Amniotic stem cell (primary cell): ENCODE data around the gene KCTD11.
"Not testable (repeated sequence)": the region's sequence is repeated elsewhere in the genome, so short reads cannot be mapped to it uniquely, and the experiment has no call there.

Experiments used
- DNase-seq: peaks from one replicate; lab custom pipeline; 2025; lab: John Stamatoyannopoulos, UW

KCTD11 gene

GRCh38 chr17:7346761-7347614 is 5.0 kb upstream of the KCTD11 start:
- no peak for DNase-seq

GRCh38 chr17:7347630-7348477 is 4.1 kb upstream of the KCTD11 start:
- no peak for DNase-seq

DNA sequence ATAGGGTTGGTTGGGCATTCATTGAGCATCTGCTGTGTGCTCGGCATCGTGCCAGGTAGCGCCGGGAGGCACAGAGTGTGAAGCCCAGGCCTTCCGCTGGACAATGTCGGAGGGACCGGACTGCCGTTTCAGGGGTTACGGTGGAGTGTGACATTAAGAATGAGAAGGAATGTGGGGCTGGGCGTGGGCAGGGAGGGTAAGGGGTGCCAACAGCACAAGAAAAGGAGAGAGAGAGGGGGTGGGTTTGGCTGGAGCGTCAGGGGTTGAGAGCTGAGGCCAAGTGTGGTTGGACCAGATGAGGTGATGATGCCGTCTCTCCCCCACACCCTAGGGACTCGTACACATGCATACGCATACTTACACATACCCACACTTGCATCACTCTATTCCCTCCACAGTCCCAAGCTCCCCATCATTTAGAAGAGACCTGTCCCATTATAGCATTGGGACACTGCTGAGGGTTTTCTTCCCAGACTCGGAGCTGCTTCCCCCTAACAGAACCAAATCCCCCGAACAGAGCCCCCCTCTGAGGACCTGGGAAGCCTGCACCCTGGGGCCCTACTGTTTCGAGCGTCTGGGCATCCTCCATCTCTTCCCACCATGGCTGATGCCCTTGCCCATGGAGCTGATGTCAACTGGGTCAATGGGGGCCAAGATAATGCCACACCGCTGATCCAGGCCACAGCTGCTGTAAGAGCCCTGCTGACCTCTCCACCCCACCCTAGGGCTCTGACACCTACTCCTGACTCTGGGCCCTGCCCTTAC is 3.3 kb upstream of the KCTD11 start:
- no peak for DNase-seq

DNA sequence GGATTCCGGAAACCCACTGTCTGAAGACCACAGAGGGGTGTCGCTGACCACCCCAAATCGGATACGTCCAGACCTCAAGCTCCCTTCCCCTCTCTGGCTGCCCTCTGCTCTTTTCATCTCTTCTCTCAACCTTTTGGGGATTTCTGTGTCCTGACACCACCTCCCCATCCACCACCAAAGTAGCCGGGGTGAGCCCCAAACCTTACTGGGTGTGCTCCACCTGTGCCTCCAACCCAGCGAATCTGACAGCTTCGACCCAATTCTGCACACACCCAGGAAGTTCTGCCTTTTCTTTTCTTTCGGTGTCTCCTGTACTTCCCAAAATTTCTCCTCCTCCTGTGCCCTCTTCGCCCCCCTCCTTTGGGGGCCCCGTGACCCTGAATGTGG is 534 bp downstream of the KCTD11 start:
- no peak for DNase-seq

GRCh38 chr17:7352910-7353635 is 1.1 kb downstream of the KCTD11 start:
- no peak for DNase-seq

DNA sequence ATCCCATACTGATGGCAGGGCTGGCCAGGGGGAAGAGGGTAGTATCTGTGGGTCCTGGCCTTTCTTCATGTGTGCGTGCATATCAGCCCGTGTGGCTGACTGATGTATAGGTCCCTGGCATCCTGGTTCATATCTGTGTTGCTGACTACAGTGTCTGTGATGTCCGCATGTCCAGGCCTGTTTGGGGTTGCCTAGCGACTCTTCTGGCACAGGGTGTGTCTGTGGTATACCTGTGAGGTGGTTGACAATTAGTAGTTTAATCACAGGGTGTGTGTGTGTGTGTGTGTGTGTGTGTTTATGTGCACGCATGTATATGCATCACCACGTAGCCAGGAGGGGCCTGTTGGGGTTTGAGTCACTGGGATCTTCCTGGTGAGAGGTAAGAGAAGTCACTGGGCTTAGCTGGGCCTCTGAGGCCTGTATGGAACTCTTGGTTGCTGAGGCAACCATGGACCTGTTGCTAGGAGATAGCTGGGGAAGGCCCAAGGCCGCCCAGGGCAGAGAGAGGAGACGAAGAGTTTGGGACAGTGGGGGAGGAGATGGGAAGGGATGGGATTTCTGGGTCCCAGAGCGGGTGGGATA is 2.4 kb downstream of the KCTD11 start:
- DNase-seq = no peak

GRCh38 chr17:7355053-7355452 is 3.1 kb downstream of the KCTD11 start, which contains the start of gene TMEM95:
TMEM95 (plus strand) TSS chr17:7355156; CDS start chr17:7355205, 49 bp downstream.
- DNase-seq = no peak

DNA sequence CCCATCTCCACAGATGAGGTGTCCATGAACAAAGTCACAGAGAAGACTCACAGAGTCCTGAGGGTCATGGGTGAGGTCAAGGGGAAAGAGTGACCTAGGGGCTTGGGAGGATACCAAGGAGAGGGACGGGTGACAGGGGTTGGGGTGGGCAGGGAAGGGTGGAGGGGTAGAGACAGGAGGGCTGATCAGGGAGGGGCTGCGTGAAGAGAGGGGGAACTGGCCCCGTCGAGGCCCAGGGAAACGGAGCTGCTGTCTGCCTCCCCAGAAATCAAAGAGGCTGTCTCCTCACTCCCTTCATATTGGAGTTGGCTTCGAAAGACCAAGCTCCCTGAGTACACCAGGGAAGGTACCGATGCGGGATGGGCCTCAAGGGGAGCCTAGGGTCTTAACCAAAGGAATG is 3.6 kb downstream of the KCTD11 start:
- DNase-seq = no peak

DNA sequence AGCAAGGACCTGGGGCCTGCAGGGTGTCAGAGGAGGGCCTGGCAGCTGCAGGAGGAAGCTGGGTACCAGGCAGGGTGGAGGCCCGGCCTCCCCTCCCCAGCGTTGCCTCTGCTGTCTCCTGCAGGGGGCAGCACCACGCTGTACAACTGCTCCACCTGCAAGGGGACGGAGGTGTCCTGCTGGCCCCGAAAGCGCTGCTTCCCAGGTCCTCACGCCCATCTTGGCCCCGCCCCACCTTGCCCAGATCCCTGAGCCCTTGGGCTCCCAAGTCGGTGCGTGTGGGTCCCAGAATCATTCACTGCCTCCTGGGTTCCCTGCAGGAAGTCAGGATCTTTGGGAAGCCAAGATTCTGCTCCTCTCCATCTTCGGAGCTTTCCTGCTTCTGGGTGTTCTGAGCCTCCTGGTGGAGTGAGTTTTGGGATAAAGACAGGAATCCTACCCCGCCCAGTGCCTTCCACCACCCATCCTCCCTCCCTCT is 4.1 kb downstream of the KCTD11 start:
- DNase-seq = no peak

DNA sequence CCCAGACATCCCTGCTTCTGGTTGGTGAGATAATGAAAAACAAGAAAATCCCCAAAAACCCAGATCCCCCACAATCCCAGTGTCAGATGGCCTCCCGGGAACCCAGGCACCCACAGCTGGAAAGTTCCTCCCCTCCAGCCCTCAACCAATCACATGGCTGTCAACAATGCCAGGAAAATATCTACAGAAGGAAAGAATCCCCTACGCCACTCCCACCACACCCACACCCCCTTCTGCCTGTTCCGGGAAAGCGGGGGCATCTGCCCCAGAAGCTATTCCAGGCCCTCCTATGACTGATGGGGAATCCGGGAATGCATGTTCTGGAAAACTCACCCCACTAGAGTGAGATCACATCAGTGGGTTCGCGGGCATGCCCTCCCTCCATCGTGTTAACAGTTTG is 4.8 kb downstream of the KCTD11 start:
- DNase-seq = no peak

- DNase-seq = no peak
Measured at GRCh38 chr17:7357381-7357780, 5.4 kb downstream of the KCTD11 start.

DNA sequence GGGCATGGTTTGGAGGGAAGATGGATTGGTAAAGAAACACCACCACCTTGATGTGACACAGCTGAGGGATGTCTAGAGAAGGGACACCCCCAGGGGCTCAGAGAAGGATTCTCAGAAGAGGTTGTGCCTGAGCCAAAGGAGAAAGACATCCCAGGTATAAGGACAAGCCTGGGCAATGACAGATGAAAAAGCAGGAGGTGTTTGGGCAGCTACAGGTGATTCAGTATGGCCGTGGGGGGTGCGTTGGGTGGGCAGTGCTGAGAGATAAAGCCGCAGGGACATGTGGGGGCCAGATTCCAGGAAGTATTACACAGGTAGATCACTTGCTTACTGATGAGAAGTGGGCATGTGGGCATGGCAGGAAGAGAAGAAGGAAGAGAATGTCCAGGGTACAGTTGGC is 9.9 kb downstream of the KCTD11 start:
- no peak for DNase-seq

DNA sequence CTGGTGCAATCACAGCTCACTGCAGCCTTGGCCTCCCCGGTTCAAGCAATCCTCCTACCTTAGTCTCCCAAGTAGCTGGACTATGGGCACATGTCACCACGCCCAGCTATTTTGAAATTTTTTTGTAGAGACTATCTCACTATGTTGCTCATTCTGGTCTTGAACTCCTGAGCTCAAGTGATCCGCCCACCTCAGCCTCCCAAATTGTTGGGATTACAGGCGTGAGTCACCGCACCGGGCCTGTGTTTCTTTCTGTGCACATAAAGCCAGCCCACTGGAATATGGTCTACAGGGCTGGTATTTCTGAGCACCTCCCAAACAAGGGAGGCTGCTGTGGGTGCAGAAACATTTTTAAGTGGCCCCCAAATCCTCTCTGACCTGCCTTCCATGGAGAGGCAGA is 11.3 kb downstream of the KCTD11 start:
- DNase-seq = no peak

DNA sequence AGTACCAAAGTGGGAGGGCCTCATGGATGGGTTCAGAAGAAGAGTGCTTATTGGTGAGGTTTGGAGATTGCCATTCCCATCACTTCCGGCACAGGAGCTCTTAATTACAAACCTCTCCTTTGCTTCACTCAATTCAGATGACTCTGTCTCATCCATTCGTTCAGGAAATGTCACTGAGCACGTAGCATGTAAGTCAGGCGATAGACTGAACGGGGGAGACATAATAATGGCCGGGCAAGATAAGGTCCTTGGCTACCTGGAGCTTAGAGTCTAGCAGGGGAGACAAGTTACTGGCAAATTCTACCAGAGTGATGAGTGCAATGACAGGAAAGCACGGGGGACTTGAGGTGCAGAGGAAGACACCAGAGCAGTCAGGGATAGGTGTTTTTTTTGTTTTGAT is 14.0 kb downstream of the KCTD11 start:
- DNase-seq = not testable (repeated sequence)

- DNase-seq = no peak
Measured at GRCh38 chr17:7367083-7367482, 15.1 kb downstream of the KCTD11 start.

GRCh38 chr17:7367918-7368598 is 16.1 kb downstream of the KCTD11 start:
- no peak for DNase-seq

DNA sequence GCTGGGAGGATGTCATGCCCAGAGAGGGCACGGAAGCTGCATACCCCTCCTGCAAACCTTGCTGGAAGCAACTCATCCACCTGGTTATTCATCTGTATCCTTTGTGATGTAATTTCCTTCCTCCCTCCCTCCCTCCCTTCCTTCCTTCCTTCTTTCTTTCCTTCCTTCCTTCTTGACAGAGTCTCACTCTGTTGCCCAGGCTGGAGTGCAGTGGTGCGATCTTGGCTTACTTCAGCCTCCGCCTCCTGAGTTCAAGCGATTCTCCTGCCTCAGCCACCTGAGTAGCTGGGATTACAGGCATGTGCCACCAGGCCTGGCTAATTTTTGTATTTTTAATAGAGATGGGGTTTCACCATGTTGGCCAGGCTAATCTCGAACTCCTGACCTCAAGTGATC is 16.6 kb downstream of the KCTD11 start:
- not testable (repeated sequence) for DNase-seq

- no peak for DNase-seq
Measured at GRCh38 chr17:7369825-7370224, 17.9 kb downstream of the KCTD11 start.

GRCh38 chr17:7370853-7371252 is 18.9 kb downstream of the KCTD11 start:
- no peak for DNase-seq

DNA sequence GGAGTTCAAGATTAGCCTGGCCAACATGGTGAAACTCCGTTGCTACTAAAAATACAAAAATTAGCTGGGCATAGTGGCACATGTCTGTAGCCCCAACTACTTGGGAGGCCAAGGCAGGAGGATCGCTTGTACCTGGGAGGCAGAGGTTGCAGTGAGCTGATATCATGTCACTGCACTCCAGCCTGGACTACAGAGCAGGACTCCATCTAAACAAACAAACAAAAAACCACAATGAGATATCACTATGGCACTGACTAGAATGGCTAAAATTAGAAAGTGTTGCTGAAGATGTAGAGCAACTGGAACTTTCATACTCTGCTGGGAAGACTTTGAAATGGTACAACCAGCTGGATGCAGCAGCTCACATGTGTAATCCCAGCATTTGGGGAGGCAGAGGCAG is 22.4 kb downstream of the KCTD11 start:
- no peak for DNase-seq

- no peak for DNase-seq
Measured at GRCh38 chr17:7379134-7379533, 27.2 kb downstream of the KCTD11 start.
